ENCODE measurements around the gene MYL2.

Gene MYL2

GRCh38 chr12:110888256-110888991 is 32.0 kb downstream of the MYL2 start:
- DNase-seq: no peak

GRCh38 chr12:110885152-110885840 is 35.1 kb downstream of the MYL2 start:
- DNase-seq: no peak

- DNase-seq: no peak
Observed at GRCh38 chr12:110883251-110883650, 37.1 kb downstream of the MYL2 start.

GRCh38 chr12:110880651-110881050 is 39.7 kb downstream of the MYL2 start:
- DNase-seq: no peak

- DNase-seq: no peak
Observed at GRCh38 chr12:110874781-110875180, 45.6 kb downstream of the MYL2 start.

GRCh38 chr12:110874351-110874750 is 46.0 kb downstream of the MYL2 start:
- no peak for DNase-seq

GRCh38 chr12:110872100-110872499 is 48.3 kb downstream of the MYL2 start:
- no peak for DNase-seq

- no peak for DNase-seq
Observed at GRCh38 chr12:110869803-110870202, 50.6 kb downstream of the MYL2 start.

- no peak for DNase-seq
Observed at GRCh38 chr12:110869026-110869425, 51.4 kb downstream of the MYL2 start.

GRCh38 chr12:110865521-110865920 is 54.9 kb downstream of the MYL2 start:
- no peak for DNase-seq

- no peak for DNase-seq
Observed at GRCh38 chr12:110863161-110863560, 57.2 kb downstream of the MYL2 start.

GRCh38 chr12:110862329-110862728 is 58.0 kb downstream of the MYL2 start:
- no peak for DNase-seq

- DNase-seq: no peak
Observed at GRCh38 chr12:110861729-110862128, 58.6 kb downstream of the MYL2 start.
